Endothelial cell of umbilical vein (primary cell): ENCODE measurements around the gene SLC6A2. TPM values are rescaled to one million over a fixed set of nuclear protein-coding genes. Genes with fewer than 3 reads are reported as not detected.

Experiments used
- BruUV-seq: library from RNA; stranded (reverse); fragments of 400-500 nt; replicated peaks from 2 replicates; lab custom pipeline; 2021; lab: Mats Ljungman, UMichigan
- CTCF ChIA-PET: fragments of 300-600, 350-600 bp; sonication (Branson Sonifier 250); formaldehyde crosslinking; loops from one replicate; lab custom pipeline; 2021; ENCODE audit warnings: antibody characterized with exemption, inconsistent platforms; lab: Charles Lee
- POLR2A ChIA-PET: fragments of 300-600, 350-600 bp; sonication (Branson Sonifier 250); formaldehyde crosslinking; loops from one replicate; lab custom pipeline; 2021; ENCODE audit warnings: antibody characterized with exemption, inconsistent platforms; lab: Charles Lee
- DNase-seq: peaks from one replicate; pipeline ENCODE4 v3.0.0-alpha.2; 2011; ENCODE audit warnings: low read depth, low spot score
- FAIRE-seq: peaks from 2 replicates; lab custom pipeline; 2011; peaks lifted over from hg19 to GRCh38; lab: Jason Lieb, UNC
- H2AFZ ChIP-seq: 2 replicates; pipeline ENCODE4 v1.6.0; 2012; ENCODE audit warnings: low read depth, low read length, control low read depth, inconsistent platforms
- H3K27ac ChIP-seq: 2 replicates; pipeline ENCODE4 v1.5.1; 2011; ENCODE audit warnings: low read depth, mild to moderate bottlenecking, control low read depth, low read length, moderate library complexity; ENCODE audit not compliant: insufficient read depth
- H3K27me3 ChIP-seq, 2 experiments: 2 replicates each; pipeline versions ENCODE4 v1.6.0 to v1.6.1; 2011; ENCODE audit warnings: low read length in 2 of 2, mixed read lengths in 1 of 2; ENCODE audit not compliant: control insufficient read depth in 2 of 2, insufficient read depth in 2 of 2
- H3K36me3 ChIP-seq, 2 experiments: 2 replicates in 1 of 2; 3 replicates in 1 of 2; pipeline ENCODE4 v1.5.1; 2011; ENCODE audit warnings: low read length in 2 of 2, mild to moderate bottlenecking in 1 of 2, moderate library complexity in 1 of 2; ENCODE audit not compliant: control insufficient read depth in 2 of 2, insufficient read depth in 2 of 2; ENCODE audit errors: extremely low read depth in 1 of 2
- H3K4me1 ChIP-seq: 3 replicates; pipeline ENCODE4 v1.5.1; 2011; ENCODE audit warnings: mild to moderate bottlenecking, low read length; ENCODE audit not compliant: control insufficient read depth, insufficient read depth; ENCODE audit errors: extremely low read depth
- H3K4me2 ChIP-seq: 2 replicates; pipeline ENCODE4 v1.6.1; 2011; ENCODE audit warnings: low read length, control low read depth, mixed read lengths; ENCODE audit not compliant: insufficient read depth
- H3K4me3 ChIP-seq, 3 experiments: fragments of 200-600 bp in 1 of 3; sonication (generic), shearing (Covaris generic) in 1 of 3; replicated peaks in 1 of 3; 2 replicates each; pipeline ENCODE4 v1.5.1; 2011 to 2016; ENCODE audit warnings: control low read depth in 3 of 3, low read length in 3 of 3, mild to moderate bottlenecking in 2 of 3, inconsistent platforms in 1 of 3, low read depth in 1 of 3, moderate library complexity in 1 of 3; ENCODE audit not compliant: insufficient read depth in 1 of 3
- H3K79me2 ChIP-seq: 2 replicates; pipeline ENCODE4 v1.6.0; 2012; ENCODE audit warnings: low read length, inconsistent platforms; ENCODE audit not compliant: control insufficient read depth, insufficient read depth
- H3K9ac ChIP-seq: replicated peaks from 2 replicates; pipeline ENCODE3; 2011; ENCODE audit warnings: low read length, control low read depth; ENCODE audit not compliant: insufficient read depth; ENCODE audit errors: extremely low read depth
- H3K9me1 ChIP-seq: replicated peaks from 3 replicates; pipeline ENCODE4 v1.6.0; 2011; ENCODE audit warnings: mild to moderate bottlenecking, low read length; ENCODE audit not compliant: control insufficient read depth, insufficient read depth; ENCODE audit errors: extremely low read depth
- H3K9me3 ChIP-seq: replicated peaks from 2 replicates; pipeline ENCODE4 v1.5.1; 2012; ENCODE audit warnings: low read length, inconsistent platforms; ENCODE audit not compliant: control insufficient read depth, insufficient read depth
- H4K20me1 ChIP-seq: replicated peaks from 2 replicates; pipeline ENCODE3; 2011; ENCODE audit warnings: mild to moderate bottlenecking, low read length; ENCODE audit not compliant: control insufficient read depth, insufficient read depth; ENCODE audit errors: extremely low read depth
- EZH2 ChIP-seq: IDR thresholded peaks from 2 replicates; pipeline ENCODE4 v1.6.1; 2012; ENCODE audit warnings: borderline replicate concordance, low read depth, mild to moderate bottlenecking, moderate library complexity, low read length, inconsistent platforms; ENCODE audit not compliant: severe bottlenecking
- FOS ChIP-seq: IDR thresholded peaks from 2 replicates; pipeline ENCODE4 v1.6.1; 2011; ENCODE audit warnings: mild to moderate bottlenecking, low read length, moderate library complexity, borderline replicate concordance; ENCODE audit not compliant: insufficient read depth
- GATA2 ChIP-seq: IDR thresholded peaks from 2 replicates; pipeline ENCODE4 v1.7.0; 2011; ENCODE audit warnings: low read depth, mild to moderate bottlenecking, moderate library complexity, mixed read lengths, low read length; ENCODE audit not compliant: insufficient read length, insufficient read depth
- JUN ChIP-seq: IDR thresholded peaks from 2 replicates; pipeline ENCODE4 v1.6.1; 2011; ENCODE audit warnings: borderline replicate concordance, low read depth; ENCODE audit not compliant: insufficient read length, insufficient read depth
- MYC ChIP-seq: IDR thresholded peaks from one replicate; pipeline ENCODE4 v1.6.1; 2011; ENCODE audit warnings: mild to moderate bottlenecking, low read depth, low read length
- POLR2A ChIP-seq: IDR thresholded peaks from 2 replicates; pipeline ENCODE4 v1.6.1; 2012; ENCODE audit warnings: low read depth, mild to moderate bottlenecking, control low read depth, low read length
- POLR2AphosphoS5 ChIP-seq: IDR thresholded peaks from 2 replicates; pipeline ENCODE4 v1.6.1; 2012; ENCODE audit warnings: low read depth, mild to moderate bottlenecking, control low read depth, low read length, moderate library complexity; ENCODE audit not compliant: insufficient read depth
- dilution Hi-C: fragments of 300-500 bp; cut with MboI; formaldehyde crosslinking; loops from one replicate; pipeline ENCODE4 v1.15.0; 2019; ENCODE audit warnings: low sequenced_read_pairs; ENCODE audit not compliant: extremely low pct_ligation_motif_present
- intact Hi-C: fragments of 100-400 bp; cut with micrococcal nuclease; formaldehyde crosslinking; loops from one replicate; pipeline ENCODE4 v1.10.0; 2022
- polyA plus RNA-seq, 4 experiments: library from polyadenylated mRNA; depleted of rRNA in 3 of 4; stranded (reverse) in 3 of 4; unstranded in 1 of 4; fragments of >200 nt; gene quantifications; 2 replicates each; pipeline versions ENCODE4 v1.2.1 to v1.2.3, GENCODE V29; 2011 to 2012; ENCODE audit warnings: missing spikeins in 1 of 4
- total RNA-seq: library from RNA; stranded (reverse); gene quantifications from 2 replicates; pipeline ENCODE4 v1.2.3, GENCODE V29; 2021
- TF ChIP-seq, protein P1 (sequence below): IDR thresholded peaks from 2 replicates; pipeline ENCODE4 v1.6.1; 2011; ENCODE audit not compliant: insufficient read depth, insufficient read length
- TF ChIP-seq, protein P2 (sequence below), 2 donors: IDR thresholded peaks; 1 replicate in 1 of 2; 2 replicates in 1 of 2; pipeline ENCODE4 v1.5.1; 2011; ENCODE audit warnings: low read length in 2 of 2, mild to moderate bottlenecking in 2 of 2, moderate library complexity in 2 of 2, control low read depth in 1 of 2, inconsistent platforms in 1 of 2, low read depth in 1 of 2; ENCODE audit not compliant: insufficient read depth in 1 of 2; ENCODE audit errors: extremely low read depth in 1 of 2

SLC6A2 gene
- total and polyA plus RNA-seq, 2 donors (not counting 3 experiments of a cell fraction or from before 2014, with no cell fraction given), result not detected

DNA sequence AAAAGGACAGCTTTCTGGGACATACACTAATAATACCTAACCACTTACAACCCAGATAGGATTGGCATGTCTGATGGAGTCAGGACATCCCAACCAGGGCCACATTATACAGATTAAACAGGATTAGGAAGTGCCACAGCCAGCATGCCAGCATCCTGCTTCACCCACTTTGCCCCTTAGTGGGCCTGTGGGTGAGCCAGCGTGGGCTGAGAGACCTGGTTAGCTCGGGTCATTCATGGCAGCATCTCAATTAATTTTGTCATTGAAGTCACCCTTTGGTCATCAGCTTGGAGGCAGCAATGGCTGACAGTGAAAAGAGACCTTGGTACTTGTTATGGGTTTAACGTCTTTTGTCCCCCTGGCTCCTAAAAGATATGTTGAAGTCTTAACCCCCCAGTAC, 29.9 kb upstream of the SLC6A2 start:
- no peak overlapping the region for H3K9ac ChIP-seq
- H3K79me2 ChIP-seq, result no peaks in the 10 kb centered on the region
- no peak overlapping the region for H3K4me2 ChIP-seq
- ChIA-PET CTCF (no interaction called here), POLR2A (no interaction called here)
- H2AFZ ChIP-seq, result no peak overlapping the region
- H3K27ac ChIP-seq, result no peak overlapping the region
- FAIRE-seq (no peak), DNase-seq (no peak)
- no peak overlapping the region for H3K4me3 ChIP-seq
- H3K36me3 ChIP-seq, result no peaks in the 10 kb centered on the region
- peaks cover 6 to 8% of the 10 kb centered on the region in 2 experiments for H3K27me3 ChIP-seq
- TF ChIP-seq MYC (no peak), POLR2AphosphoS5 (no peak), JUN (no peak), EZH2 (no peak), POLR2A (no peak), FOS (no peak), GATA2 (no peak)
- TF ChIP-seq, protein P1, sequence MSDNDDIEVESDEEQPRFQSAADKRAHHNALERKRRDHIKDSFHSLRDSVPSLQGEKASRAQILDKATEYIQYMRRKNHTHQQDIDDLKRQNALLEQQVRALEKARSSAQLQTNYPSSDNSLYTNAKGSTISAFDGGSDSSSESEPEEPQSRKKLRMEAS, result no peak
- TF ChIP-seq, protein P2, sequence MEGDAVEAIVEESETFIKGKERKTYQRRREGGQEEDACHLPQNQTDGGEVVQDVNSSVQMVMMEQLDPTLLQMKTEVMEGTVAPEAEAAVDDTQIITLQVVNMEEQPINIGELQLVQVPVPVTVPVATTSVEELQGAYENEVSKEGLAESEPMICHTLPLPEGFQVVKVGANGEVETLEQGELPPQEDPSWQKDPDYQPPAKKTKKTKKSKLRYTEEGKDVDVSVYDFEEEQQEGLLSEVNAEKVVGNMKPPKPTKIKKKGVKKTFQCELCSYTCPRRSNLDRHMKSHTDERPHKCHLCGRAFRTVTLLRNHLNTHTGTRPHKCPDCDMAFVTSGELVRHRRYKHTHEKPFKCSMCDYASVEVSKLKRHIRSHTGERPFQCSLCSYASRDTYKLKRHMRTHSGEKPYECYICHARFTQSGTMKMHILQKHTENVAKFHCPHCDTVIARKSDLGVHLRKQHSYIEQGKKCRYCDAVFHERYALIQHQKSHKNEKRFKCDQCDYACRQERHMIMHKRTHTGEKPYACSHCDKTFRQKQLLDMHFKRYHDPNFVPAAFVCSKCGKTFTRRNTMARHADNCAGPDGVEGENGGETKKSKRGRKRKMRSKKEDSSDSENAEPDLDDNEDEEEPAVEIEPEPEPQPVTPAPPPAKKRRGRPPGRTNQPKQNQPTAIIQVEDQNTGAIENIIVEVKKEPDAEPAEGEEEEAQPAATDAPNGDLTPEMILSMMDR (IDR thresholded peaks at IDR 0.05; ENCODE audit: extremely low read depth in 1 of 2, insufficient read depth in 1 of 2, low read depth in 1 of 2, low read length in 2 of 2), result no peak
- no TSS peak for BruUV-seq
- dilution Hi-C loops (no loop called here), intact Hi-C loops (no loop called here)
- H3K9me1 ChIP-seq, result no peaks in the 10 kb centered on the region
- H4K20me1 ChIP-seq, result no peaks in the 10 kb centered on the region
- H3K9me3 ChIP-seq, result no peaks in the 10 kb centered on the region
- no peaks in the 10 kb centered on the region for H3K4me1 ChIP-seq
